Measurements from ENCODE around the gene KATNB1.

DNA sequence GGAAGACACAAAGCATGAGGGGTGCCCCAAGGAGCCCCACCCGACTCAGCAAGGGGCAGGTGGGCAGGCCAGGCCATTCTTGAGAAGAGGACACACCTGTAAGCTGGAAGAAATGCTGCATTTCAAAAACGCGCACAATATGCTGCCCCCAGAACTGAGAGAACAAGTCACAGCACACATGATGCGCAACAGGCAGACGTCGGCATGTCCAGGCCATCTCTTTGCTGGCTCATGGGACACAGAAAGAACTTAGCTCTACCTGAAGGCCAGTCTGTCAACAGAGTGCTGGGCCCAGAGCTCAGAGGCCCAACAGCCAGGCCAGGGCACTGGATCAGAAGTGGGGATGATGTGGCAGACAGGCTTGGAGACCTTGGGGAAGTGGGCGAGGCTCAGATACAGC lies 48.8 kb downstream of the KATNB1 start:
- TF ChIP-seq JUND (IDR thresholded peaks at IDR 0.05; ENCODE audit: low read length) (no peak), TAF1 (IDR thresholded peaks at IDR 0.05; ENCODE audit: low read depth, low read length) (no peak), RBBP5 (IDR thresholded peaks at IDR 0.05; ENCODE audit: borderline replicate concordance, low read depth, low read length) (no peak), GABPA (IDR thresholded peaks at IDR 0.05; ENCODE audit: borderline replicate concordance, insufficient read depth, low read length) (no peak), POLR2AphosphoS5 (IDR thresholded peaks at IDR 0.05; ENCODE audit: low read depth, low read length) (no peak)
- TF ChIP-seq, protein P1, sequence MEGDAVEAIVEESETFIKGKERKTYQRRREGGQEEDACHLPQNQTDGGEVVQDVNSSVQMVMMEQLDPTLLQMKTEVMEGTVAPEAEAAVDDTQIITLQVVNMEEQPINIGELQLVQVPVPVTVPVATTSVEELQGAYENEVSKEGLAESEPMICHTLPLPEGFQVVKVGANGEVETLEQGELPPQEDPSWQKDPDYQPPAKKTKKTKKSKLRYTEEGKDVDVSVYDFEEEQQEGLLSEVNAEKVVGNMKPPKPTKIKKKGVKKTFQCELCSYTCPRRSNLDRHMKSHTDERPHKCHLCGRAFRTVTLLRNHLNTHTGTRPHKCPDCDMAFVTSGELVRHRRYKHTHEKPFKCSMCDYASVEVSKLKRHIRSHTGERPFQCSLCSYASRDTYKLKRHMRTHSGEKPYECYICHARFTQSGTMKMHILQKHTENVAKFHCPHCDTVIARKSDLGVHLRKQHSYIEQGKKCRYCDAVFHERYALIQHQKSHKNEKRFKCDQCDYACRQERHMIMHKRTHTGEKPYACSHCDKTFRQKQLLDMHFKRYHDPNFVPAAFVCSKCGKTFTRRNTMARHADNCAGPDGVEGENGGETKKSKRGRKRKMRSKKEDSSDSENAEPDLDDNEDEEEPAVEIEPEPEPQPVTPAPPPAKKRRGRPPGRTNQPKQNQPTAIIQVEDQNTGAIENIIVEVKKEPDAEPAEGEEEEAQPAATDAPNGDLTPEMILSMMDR (IDR thresholded peaks at IDR 0.05; ENCODE audit: control extremely low read depth in 1 of 3, insufficient read depth in 1 of 3, low read depth in 1 of 3, low read length in 3 of 3), result no peak
- TF ChIP-seq, protein P2, sequence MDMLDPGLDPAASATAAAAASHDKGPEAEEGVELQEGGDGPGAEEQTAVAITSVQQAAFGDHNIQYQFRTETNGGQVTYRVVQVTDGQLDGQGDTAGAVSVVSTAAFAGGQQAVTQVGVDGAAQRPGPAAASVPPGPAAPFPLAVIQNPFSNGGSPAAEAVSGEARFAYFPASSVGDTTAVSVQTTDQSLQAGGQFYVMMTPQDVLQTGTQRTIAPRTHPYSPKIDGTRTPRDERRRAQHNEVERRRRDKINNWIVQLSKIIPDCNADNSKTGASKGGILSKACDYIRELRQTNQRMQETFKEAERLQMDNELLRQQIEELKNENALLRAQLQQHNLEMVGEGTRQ (IDR thresholded peaks at IDR 0.05; ENCODE audit: low read length), result no peak

All from H1 (cell line).